Ascending aorta (tissue), 2 donors: ENCODE data around the gene SYT6. TPM values are rescaled to one million over a fixed set of nuclear protein-coding genes. Genes with fewer than 3 reads are reported as not detected.

ENCODE experiments used
- DNase-seq, 2 donors: peaks; one replicate each; pipeline ENCODE4 v3.0.0-alpha.2; 2019; ENCODE audit warnings: low spot score in 2 of 2
- H3K27ac ChIP-seq, 2 donors: fragments of 200-600 bp; sonication (generic); one replicate each; pipeline ENCODE4 v1.5.1; 2016 to 2017; ENCODE audit warnings: mild to moderate bottlenecking in 1 of 2
- H3K27me3 ChIP-seq: fragments of 200-600 bp; sonication (generic); one replicate; pipeline ENCODE4 v1.5.1; 2017
- H3K36me3 ChIP-seq, 2 donors: fragments of 200-600 bp; sonication (generic); one replicate each; pipeline ENCODE4 v1.5.1; 2016
- H3K4me1 ChIP-seq, 2 donors: fragments of 200-600 bp; sonication (generic); one replicate each; pipeline ENCODE4 v1.5.1; 2016 to 2017; ENCODE audit warnings: mild to moderate bottlenecking in 1 of 2
- H3K4me3 ChIP-seq, 2 donors: fragments of 200-600 bp; sonication (generic); one replicate each; pipeline ENCODE4 v1.5.1; 2016 to 2017; ENCODE audit warnings: mild to moderate bottlenecking in 1 of 2
- H3K9me3 ChIP-seq, 2 donors: fragments of 200-600 bp; sonication (generic); one replicate each; pipeline ENCODE4 v1.5.1; 2016
- intact Hi-C: fragments of 100-400 bp; cut with DNase I; formaldehyde crosslinking; loops from one replicate; pipeline ENCODE4 v1.15.1; 2023
- total RNA-seq: library from RNA; depleted of rRNA; stranded (reverse); fragments of >200 nt; gene quantifications from one replicate; pipeline ENCODE4 v1.1.0, GENCODE V29; 2016
- TF ChIP-seq, protein P1 (sequence below), 3 experiments: fragments of 200-600 bp in 2 of 3; fragments of 450-650 bp in 1 of 3; sonication (generic) in 2 of 3; IDR thresholded peaks; one replicate each; pipeline ENCODE4 v1.5.1; 2016 to 2019; ENCODE audit warnings: antibody characterized with exemption in 3 of 3, mild to moderate bottlenecking in 1 of 3, moderate library complexity in 1 of 3

Gene SYT6
- total RNA-seq, 1 donor from 2014 or later, result not detected

- DNase-seq, result no peak
- Histone ChIP-seq H3K9me3 (no peaks in the 10 kb centered on the region), H3K27me3 (no peaks in the 10 kb centered on the region), H3K27ac (no peak overlapping the region), H3K4me3 (no peak overlapping the region), H3K36me3 (no peaks in the 10 kb centered on the region), H3K4me1 (no peaks in the 10 kb centered on the region)
- TF ChIP-seq, protein P1, sequence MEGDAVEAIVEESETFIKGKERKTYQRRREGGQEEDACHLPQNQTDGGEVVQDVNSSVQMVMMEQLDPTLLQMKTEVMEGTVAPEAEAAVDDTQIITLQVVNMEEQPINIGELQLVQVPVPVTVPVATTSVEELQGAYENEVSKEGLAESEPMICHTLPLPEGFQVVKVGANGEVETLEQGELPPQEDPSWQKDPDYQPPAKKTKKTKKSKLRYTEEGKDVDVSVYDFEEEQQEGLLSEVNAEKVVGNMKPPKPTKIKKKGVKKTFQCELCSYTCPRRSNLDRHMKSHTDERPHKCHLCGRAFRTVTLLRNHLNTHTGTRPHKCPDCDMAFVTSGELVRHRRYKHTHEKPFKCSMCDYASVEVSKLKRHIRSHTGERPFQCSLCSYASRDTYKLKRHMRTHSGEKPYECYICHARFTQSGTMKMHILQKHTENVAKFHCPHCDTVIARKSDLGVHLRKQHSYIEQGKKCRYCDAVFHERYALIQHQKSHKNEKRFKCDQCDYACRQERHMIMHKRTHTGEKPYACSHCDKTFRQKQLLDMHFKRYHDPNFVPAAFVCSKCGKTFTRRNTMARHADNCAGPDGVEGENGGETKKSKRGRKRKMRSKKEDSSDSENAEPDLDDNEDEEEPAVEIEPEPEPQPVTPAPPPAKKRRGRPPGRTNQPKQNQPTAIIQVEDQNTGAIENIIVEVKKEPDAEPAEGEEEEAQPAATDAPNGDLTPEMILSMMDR (IDR thresholded peaks at IDR 0.05), result no peak
- intact Hi-C loops, result no loop called here
Measured at GRCh38 chr1:114176366-114176765, 22.7 kb upstream of the SYT6 start.

DNA sequence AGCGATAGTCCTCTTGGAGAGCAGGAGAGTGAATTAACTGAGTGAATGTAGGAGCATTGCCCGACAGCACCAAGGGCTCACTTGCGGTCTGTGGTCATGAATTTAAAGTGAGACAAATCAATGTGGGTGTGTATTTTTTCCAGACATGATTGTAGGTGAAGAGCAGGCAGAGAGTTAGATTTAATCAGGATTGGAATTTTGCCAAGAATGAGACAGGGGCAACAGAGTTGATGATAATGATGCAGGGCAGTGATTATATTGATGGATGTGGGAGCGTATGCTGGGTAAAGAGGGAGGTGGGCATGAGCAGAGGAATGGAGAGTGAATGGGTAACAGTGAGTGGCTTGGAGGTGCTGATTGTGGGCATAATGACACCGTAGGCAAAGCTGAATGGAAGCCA lies 20.0 kb upstream of the SYT6 start:
- Histone ChIP-seq H3K9me3 (no peaks in the 10 kb centered on the region), H3K27ac (no peak overlapping the region), H3K36me3 (no peaks in the 10 kb centered on the region), H3K27me3 (no peaks in the 10 kb centered on the region), H3K4me1 (no peaks in the 10 kb centered on the region), H3K4me3 (no peak overlapping the region)
- DNase-seq, result no peak
- TF ChIP-seq, protein P1 (IDR thresholded peaks at IDR 0.05), result no peak
- intact Hi-C loops, result no loop called here

DNA sequence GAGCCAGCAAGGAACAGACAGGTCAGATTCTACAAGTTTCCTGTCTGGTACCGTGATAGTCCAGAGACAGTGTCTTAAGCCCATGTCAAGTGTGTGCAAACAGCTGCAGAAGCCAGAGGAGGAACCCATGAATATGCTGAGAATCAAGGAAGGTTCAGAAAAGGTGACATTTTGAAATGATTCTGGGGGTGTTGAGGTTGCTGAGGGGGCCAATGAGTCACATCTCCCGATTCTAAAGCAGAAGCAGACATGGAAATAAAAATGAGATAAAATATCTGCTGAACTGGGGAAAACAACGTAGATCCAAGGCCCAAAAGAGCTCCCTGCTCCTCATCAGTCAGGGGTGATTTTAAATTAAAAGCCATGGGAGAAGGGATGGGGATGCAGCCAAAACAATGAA lies 15.8 kb upstream of the SYT6 start:
- no peak overlapping the region for H3K27ac ChIP-seq
- no peak overlapping the region for H3K4me3 ChIP-seq
- no peaks in the 10 kb centered on the region for H3K9me3 ChIP-seq
- H3K27me3 ChIP-seq, result no peaks in the 10 kb centered on the region
- DNase-seq, result no peak
- no peaks in the 10 kb centered on the region for H3K36me3 ChIP-seq
- H3K4me1 ChIP-seq, result no peaks in the 10 kb centered on the region
- intact Hi-C loops, result no loop called here
- TF ChIP-seq, protein P1 (IDR thresholded peaks at IDR 0.05), result no peak

DNA sequence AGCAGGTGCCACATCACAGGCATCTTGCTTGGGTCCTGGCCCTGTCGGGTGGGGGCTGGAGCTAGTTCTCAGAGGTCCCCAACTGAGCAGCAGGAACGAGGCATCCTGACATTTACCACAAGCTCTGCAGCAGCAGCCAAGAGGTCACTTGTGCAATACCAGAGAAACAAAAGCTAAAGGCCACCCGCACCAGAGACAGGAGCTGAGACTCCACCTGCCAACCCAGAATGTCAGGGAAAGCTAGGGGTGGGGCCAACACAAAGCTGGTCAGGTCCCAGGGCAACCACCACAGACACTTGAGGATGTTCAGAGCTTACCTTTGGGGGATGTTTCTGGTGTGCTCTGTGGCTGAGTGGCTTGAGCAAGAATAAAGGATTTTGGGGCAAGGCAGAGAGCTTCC lies 13.6 kb upstream of the SYT6 start:
- no peak for DNase-seq
- H3K27me3 ChIP-seq, result no peaks in the 10 kb centered on the region
- TF ChIP-seq, protein P1 (IDR thresholded peaks at IDR 0.05), result no peak
- H3K4me1 ChIP-seq, result no peaks in the 10 kb centered on the region
- H3K36me3 ChIP-seq, result no peaks in the 10 kb centered on the region
- no peak overlapping the region for H3K27ac ChIP-seq
- intact Hi-C loops, result no loop called here
- no peak overlapping the region for H3K4me3 ChIP-seq
- H3K9me3 ChIP-seq, result no peaks in the 10 kb centered on the region

GRCh38 chr1:114164840-114165543 lies 11.3 kb upstream of the SYT6 start:
- H3K4me3 ChIP-seq, result no peak overlapping the region
- intact Hi-C loops, result no loop called here
- no peak overlapping the region for H3K27ac ChIP-seq
- no peaks in the 10 kb centered on the region for H3K4me1 ChIP-seq
- no peaks in the 10 kb centered on the region for H3K9me3 ChIP-seq
- no peak for DNase-seq
- TF ChIP-seq, protein P1 (IDR thresholded peaks at IDR 0.05), result no peak
- no peaks in the 10 kb centered on the region for H3K27me3 ChIP-seq
- no peaks in the 10 kb centered on the region for H3K36me3 ChIP-seq

DNA sequence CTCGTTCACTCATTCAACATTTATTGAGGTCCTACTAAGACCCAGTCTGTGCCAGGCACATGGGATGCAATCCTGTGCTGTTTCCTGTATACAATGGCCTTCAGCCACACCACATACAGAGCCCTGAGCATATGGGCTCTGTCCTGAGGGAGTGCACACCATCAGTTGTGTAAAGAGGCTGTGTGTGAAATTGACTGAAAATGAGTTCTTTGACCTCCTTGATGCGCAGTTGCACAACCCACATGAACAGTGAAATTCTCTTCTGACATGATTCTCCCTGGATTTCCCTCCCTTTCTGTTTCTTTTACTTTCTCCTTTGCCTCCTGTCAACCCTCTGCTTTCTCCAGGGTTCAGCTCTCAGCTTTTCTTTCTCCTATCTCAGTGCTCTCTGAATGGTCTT lies 6.3 kb upstream of the SYT6 start:
- Histone ChIP-seq H3K4me3 (no peak overlapping the region), H3K36me3 (no peaks in the 10 kb centered on the region), H3K9me3 (no peaks in the 10 kb centered on the region), H3K27me3 (no peaks in the 10 kb centered on the region), H3K27ac (no peak overlapping the region), H3K4me1 (no peaks in the 10 kb centered on the region)
- TF ChIP-seq, protein P1 (IDR thresholded peaks at IDR 0.05), result no peak
- intact Hi-C loops, result no loop called here
- no peak for DNase-seq
